MM.1S (cell line): ENCODE data around the gene ANTXR1.

ENCODE experiments used
- DNase-seq: peaks from one replicate; pipeline ENCODE4 v3.0.0-alpha.2; 2015
- H2AFZ ChIP-seq: fragments of 300-600 bp; sonication (generic); 2 replicates; pipeline ENCODE4 v1.6.0; 2016; ENCODE audit warnings: antibody characterized with exemption, low read length
- H3F3A ChIP-seq: fragments of 300-600 bp; sonication (generic); 2 replicates; pipeline ENCODE4 v1.6.1; 2016; ENCODE audit warnings: mild to moderate bottlenecking, antibody characterized with exemption, low read length, moderate library complexity, mixed read lengths; ENCODE audit not compliant: insufficient read depth
- H3K27ac ChIP-seq: fragments of 300-600 bp; sonication (generic); 2 replicates; pipeline ENCODE4 v1.5.1; 2016; ENCODE audit warnings: mild to moderate bottlenecking, low read length
- H3K27me3 ChIP-seq: fragments of 300-600 bp; sonication (generic); replicated peaks from 2 replicates; pipeline ENCODE4 v1.6.0; 2016; ENCODE audit warnings: low read length; ENCODE audit not compliant: insufficient read depth
- H3K36me3 ChIP-seq: fragments of 300-600 bp; sonication (generic); replicated peaks from 2 replicates; pipeline ENCODE4 v1.6.1; 2016; ENCODE audit warnings: mild to moderate bottlenecking, low read length, mixed read lengths; ENCODE audit not compliant: insufficient read depth
- H3K4me1 ChIP-seq: fragments of 300-600 bp; sonication (generic); 2 replicates; pipeline ENCODE4 v1.6.1; 2016; ENCODE audit warnings: low read length, mixed read lengths
- H3K4me2 ChIP-seq: fragments of 300-600 bp; sonication (generic); 2 replicates; pipeline ENCODE4 v1.6.0; 2016; ENCODE audit warnings: low read depth, low read length
- H3K4me3 ChIP-seq: fragments of 300-600 bp; sonication (generic); 2 replicates; pipeline ENCODE4 v1.5.1; 2016; ENCODE audit warnings: low read length, mixed read lengths
- H3K79me2 ChIP-seq: fragments of 300-600 bp; sonication (generic); 2 replicates; pipeline ENCODE4 v1.6.1; 2016; ENCODE audit warnings: mixed run types, low read length, mixed read lengths
- H3K9ac ChIP-seq: fragments of 300-600 bp; sonication (generic); 2 replicates; pipeline ENCODE4 v1.6.1; 2016; ENCODE audit warnings: low read length, mixed read lengths
- H3K9me2 ChIP-seq: fragments of 300-600 bp; sonication (generic); replicated peaks from 2 replicates; pipeline ENCODE4 v1.6.1; 2016; ENCODE audit warnings: mild to moderate bottlenecking, low read length, mixed read lengths; ENCODE audit not compliant: insufficient read depth
- H3K9me3 ChIP-seq: fragments of 300-600 bp; sonication (generic); replicated peaks from 2 replicates; pipeline ENCODE4 v1.6.1; 2016; ENCODE audit warnings: mild to moderate bottlenecking, low read length, mixed read lengths; ENCODE audit not compliant: insufficient read depth
- H4K20me1 ChIP-seq: fragments of 300-600 bp; sonication (generic); 2 replicates; pipeline ENCODE4 v1.6.1; 2016; ENCODE audit warnings: mild to moderate bottlenecking, low read length, moderate library complexity, mixed read lengths; ENCODE audit not compliant: insufficient read depth
- EZH2 ChIP-seq: fragments of 300-600 bp; sonication (generic); optimal IDR thresholded peaks from 2 replicates; pipeline ENCODE3; 2017; ENCODE audit warnings: low read depth, mild to moderate bottlenecking, antibody characterized with exemption, low read length, mixed read lengths
- EZH2phosphoT487 ChIP-seq: fragments of 300-600 bp; sonication (generic); IDR thresholded peaks from 2 replicates; pipeline ENCODE4 v1.6.1; 2018; ENCODE audit warnings: antibody characterized with exemption, low read length
- TF ChIP-seq, protein P1 (sequence below): fragments of 300-600 bp; sonication (generic); IDR thresholded peaks from 2 replicates; pipeline ENCODE4 v1.5.1; 2016; ENCODE audit warnings: antibody characterized with exemption, low read length, mixed read lengths

ANTXR1 gene

DNA sequence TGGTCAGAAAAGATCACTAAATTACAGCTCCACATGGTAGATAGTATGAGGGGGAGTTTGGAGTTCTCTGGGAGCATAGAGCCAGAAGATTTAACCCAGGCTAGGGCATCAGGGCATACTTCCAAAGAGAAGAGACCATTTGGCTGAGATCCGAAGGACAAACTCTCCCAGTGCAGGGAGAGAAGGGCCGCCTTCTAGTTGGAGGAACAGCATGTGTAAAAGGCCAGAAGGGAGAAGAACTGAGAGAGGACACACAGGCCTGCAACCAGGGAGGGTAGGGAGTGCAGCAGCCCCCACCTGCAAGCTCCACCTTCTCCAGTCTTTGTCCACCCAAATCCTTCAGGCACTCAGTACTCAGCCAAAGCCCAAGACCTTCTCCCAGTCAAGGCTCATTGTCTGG lies 192.1 kb downstream of the ANTXR1 start:
- Histone ChIP-seq H3K79me2 (no peaks in the 10 kb centered on the region), H2AFZ (no peak overlapping the region), H3K27me3 (no peaks in the 10 kb centered on the region), H3K9me3 (no peaks in the 10 kb centered on the region), H3K4me2 (no peak overlapping the region), H3K4me3 (no peak overlapping the region), H3K9me2 (no peaks in the 10 kb centered on the region), H3K4me1 (no peaks in the 10 kb centered on the region), H3K27ac (no peak overlapping the region), H3K36me3 (no peaks in the 10 kb centered on the region), H4K20me1 (no peaks in the 10 kb centered on the region), H3K9ac (no peak overlapping the region), H3F3A (no peaks in the 10 kb centered on the region)
- no peak for DNase-seq
- TF ChIP-seq, protein P1, sequence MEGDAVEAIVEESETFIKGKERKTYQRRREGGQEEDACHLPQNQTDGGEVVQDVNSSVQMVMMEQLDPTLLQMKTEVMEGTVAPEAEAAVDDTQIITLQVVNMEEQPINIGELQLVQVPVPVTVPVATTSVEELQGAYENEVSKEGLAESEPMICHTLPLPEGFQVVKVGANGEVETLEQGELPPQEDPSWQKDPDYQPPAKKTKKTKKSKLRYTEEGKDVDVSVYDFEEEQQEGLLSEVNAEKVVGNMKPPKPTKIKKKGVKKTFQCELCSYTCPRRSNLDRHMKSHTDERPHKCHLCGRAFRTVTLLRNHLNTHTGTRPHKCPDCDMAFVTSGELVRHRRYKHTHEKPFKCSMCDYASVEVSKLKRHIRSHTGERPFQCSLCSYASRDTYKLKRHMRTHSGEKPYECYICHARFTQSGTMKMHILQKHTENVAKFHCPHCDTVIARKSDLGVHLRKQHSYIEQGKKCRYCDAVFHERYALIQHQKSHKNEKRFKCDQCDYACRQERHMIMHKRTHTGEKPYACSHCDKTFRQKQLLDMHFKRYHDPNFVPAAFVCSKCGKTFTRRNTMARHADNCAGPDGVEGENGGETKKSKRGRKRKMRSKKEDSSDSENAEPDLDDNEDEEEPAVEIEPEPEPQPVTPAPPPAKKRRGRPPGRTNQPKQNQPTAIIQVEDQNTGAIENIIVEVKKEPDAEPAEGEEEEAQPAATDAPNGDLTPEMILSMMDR, result no peak
- no peak for TF ChIP-seq EZH2phosphoT487
- no peak for TF ChIP-seq EZH2

DNA sequence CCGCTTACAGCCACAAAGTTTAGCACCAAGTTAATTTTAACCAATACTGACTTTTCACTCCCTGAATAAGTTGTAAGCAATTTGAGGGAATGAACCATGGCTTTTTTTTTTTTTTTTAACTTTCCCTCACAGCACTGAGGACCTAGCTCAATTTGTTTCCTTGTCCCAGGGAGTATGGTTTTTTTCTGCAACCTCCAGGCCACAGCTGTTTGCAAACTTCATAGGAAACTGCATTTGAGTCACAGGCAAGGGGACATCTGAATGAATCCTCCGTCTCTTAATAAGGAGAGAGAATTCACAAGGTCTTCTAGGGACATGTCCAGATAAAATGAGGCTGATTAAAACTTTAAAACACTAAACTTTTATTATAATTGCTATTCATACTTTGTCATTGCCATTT lies 192.5 kb downstream of the ANTXR1 start:
- H3K27ac ChIP-seq, result no peak overlapping the region
- no peak overlapping the region for H3K4me2 ChIP-seq
- no peaks in the 10 kb centered on the region for H3K36me3 ChIP-seq
- H3K4me3 ChIP-seq, result no peak overlapping the region
- H3K27me3 ChIP-seq, result no peaks in the 10 kb centered on the region
- no peak for DNase-seq
- no peaks in the 10 kb centered on the region for H3F3A ChIP-seq
- H4K20me1 ChIP-seq, result no peaks in the 10 kb centered on the region
- H2AFZ ChIP-seq, result no peak overlapping the region
- TF ChIP-seq, protein P1, result no peak
- TF ChIP-seq EZH2 (no peak), EZH2phosphoT487 (no peak)
- no peaks in the 10 kb centered on the region for H3K9me2 ChIP-seq
- no peaks in the 10 kb centered on the region for H3K9me3 ChIP-seq
- no peaks in the 10 kb centered on the region for H3K4me1 ChIP-seq
- H3K79me2 ChIP-seq, result no peaks in the 10 kb centered on the region
- H3K9ac ChIP-seq, result no peak overlapping the region

DNA sequence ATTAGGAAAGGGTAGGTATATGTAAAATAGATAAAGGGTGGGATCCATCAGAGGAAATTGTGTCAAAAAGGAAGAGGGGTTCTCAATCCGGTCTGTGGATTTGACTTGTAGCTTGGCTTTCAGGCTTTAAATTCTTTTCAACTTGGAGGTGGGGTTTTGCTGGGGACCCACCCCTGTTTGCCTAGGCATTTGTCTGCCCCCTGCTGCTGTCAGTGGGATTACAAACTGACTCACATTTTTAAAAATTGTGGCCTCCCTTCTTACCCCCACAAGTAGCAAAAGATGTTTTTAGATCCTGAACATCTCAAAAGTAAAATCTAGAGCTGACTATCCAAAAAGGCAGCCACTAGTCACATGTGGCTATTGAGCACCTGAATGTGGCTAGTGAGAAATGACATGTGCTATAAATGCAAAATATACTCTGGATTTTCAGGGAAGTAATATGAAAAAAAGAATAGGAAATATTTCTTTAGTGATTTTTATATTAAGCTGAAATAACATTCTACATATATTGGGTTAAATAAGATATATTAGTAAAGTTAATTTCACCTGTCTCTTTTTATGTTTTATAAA lies 195.1 kb downstream of the ANTXR1 start:
- H3K9me2 ChIP-seq, result no peaks in the 10 kb centered on the region
- no peaks in the 10 kb centered on the region for H3K36me3 ChIP-seq
- H3K4me1 ChIP-seq, result no peaks in the 10 kb centered on the region
- no peak overlapping the region for H3K27ac ChIP-seq
- no peak overlapping the region for H3K4me2 ChIP-seq
- H4K20me1 ChIP-seq, result no peaks in the 10 kb centered on the region
- no peak for DNase-seq
- H3K9me3 ChIP-seq, result no peaks in the 10 kb centered on the region
- H3K27me3 ChIP-seq, result no peaks in the 10 kb centered on the region
- no peaks in the 10 kb centered on the region for H3K79me2 ChIP-seq
- TF ChIP-seq EZH2phosphoT487, result no peak
- TF ChIP-seq, protein P1, result peak; percentile 10; the same call in 1 of the 2 replicates
- no peak overlapping the region for H3K9ac ChIP-seq
- no peaks in the 10 kb centered on the region for H3F3A ChIP-seq
- H3K4me3 ChIP-seq, result no peak overlapping the region
- no peak overlapping the region for H2AFZ ChIP-seq
